Cerebellar cortex (tissue), 1 donor: ENCODE data around the gene C1QTNF8.

Experiments used
- DNase-seq: peaks from one replicate; pipeline ENCODE4 v3.0.0-alpha.2; 2015; ENCODE audit warnings: low spot score

Gene C1QTNF8

DNA sequence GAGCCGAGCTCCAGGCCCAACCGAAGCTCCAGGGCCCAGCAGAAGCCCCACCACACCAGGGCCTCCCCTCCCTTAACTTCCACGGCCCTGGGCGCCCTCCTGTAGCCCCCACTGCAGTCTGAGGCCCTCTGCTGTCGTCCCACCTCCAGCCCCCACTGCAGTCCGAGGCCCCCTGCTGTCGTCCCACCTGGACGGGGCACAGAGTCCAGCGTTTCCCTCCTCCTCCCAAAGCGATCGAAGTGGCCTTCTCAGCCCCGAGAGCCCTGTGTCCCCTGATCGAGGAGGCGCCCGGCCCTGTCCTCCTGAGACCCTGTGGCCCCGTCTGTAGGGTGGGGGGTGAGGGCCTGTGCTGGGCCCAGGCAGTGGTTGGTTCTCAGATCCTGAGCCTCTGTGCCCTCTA lies 31.1 kb upstream of the C1QTNF8 start:
- DNase-seq = no peak

DNA sequence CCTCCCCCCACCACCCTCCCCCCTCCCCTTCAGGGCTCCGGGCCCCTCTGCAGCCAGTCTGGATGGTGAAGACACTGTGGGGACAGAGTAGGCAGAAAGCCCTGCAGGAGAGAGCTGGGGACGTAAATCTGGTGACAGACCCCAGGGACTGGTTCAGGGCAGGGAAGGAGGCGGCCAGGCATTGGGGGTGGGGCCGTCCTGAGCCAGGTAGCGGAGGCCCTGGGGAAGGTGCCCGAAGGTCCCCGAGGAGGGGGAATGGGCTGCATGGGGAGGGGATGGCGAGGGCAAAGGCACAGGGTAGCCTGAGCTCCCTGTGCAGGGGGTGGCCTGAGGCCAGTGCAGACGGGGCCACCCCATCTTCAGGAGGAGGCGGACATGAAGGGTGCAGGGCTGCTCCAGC lies 30.5 kb upstream of the C1QTNF8 start:
- DNase-seq = no peak

- no peak for DNase-seq
These were observed 30.0 kb upstream of the C1QTNF8 start for GRCh38 chr16:1126044-1126443.

GRCh38 chr16:1125471-1125870 lies 29.4 kb upstream of the C1QTNF8 start:
- DNase-seq = no peak

DNA sequence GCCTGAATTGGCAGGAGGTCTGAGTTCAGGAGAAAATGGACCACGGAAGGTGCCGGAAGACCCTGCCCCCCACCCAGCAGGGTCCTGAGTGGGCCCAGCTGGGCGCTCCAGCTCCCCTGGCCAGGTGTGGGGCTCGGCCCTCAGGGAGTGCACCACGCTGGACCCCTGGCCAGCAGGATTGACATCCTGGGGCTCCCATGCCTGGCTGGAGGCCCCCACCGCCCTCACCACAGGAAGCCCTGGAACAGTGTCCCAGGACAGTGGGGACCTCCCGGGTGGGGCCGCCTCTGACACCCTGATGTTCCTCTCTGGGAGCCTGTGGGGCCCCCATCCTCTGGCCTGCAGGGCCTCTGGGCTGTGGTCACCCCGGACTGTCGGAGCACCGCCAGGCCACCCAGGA lies 28.8 kb upstream of the C1QTNF8 start:
- no peak for DNase-seq

- DNase-seq = no peak
These were observed 28.2 kb upstream of the C1QTNF8 start for GRCh38 chr16:1124291-1124690.

- DNase-seq = no peak
These were observed 27.6 kb upstream of the C1QTNF8 start for GRCh38 chr16:1123525-1124230.

- no peak for DNase-seq
These were observed 26.3 kb upstream of the C1QTNF8 start for GRCh38 chr16:1122398-1122765.

DNA sequence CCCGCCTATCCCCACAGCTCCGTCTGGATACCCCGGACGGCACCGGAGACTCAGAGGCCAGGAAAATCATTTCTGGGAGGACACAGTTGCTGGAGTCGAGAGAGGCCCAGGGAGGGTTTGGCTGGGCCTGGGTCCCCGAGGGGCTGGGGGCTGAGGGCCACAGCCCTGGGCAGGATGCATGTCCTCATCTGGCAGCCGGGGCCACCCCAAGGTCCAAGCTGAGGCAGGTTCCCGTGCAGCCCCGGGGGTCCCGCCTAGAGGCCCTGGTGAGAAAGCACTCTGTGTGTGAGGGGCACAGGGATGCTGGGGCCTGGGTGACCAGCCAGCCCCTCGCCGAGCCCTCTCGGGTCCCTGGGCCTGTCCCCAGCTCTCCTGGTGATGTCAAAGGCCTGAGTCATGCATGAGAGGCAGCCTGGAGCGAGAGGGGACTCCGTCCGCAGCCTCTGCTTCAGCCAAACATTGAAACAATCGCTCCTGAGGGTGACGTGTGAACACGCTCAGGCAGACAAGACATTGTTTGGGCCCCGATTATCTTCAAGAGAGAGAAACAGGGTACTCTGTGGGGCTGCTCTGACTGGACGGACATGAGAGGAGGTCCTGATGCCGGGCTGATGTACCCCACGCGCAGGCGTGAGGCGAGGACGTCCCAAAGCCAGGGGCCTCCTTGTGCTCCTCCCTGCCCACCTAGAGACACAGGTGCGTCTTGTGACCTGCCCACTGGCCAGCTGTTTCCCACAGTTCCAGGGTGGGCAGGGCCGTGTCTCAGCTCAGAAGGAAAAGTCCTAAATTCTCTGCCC lies 25.8 kb upstream of the C1QTNF8 start:
- DNase-seq = no peak

- no peak for DNase-seq
These were observed 25.0 kb upstream of the C1QTNF8 start for GRCh38 chr16:1121009-1121408.

DNA sequence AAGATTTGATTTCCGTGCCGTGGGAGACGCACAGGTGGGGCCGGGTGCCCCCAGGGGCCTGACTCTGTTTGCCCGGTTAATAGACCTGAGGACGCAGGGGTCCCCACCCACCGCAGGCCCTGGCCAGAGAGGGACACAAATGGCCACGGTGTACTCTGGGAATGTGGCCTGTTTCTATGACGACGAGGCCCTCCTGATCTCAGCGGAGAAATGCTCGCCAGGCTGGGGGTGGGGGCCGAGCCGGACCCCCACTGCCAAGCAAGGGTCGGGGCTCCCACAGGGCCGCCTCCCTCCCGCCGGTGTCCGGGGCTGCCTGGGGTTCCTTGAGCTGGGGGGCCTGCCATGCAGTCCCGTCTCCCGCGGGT lies 24.5 kb upstream of the C1QTNF8 start:
- DNase-seq = no peak

- no peak for DNase-seq
These were observed 23.9 kb upstream of the C1QTNF8 start for GRCh38 chr16:1119766-1120576.

DNA sequence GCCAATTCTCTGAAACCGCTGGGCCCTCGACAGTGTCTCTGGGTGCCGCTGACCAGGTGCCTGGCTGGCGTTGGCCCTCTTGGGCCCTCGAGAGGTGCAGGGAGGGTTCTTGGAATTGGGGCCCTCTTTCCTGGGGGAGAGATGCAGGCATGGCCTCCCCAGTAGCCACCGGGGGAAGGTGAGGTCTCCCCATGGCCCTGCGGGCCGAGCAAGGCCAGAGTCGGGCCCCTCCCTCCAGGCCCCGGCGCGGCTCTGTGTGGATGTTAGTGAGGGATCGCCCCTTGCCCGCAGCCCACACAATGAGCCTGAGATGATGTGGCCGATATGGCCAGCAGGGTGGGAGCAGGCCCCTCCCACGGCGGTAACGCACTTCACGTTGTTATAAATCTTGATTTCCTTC lies 23.1 kb upstream of the C1QTNF8 start:
- no peak for DNase-seq

DNA sequence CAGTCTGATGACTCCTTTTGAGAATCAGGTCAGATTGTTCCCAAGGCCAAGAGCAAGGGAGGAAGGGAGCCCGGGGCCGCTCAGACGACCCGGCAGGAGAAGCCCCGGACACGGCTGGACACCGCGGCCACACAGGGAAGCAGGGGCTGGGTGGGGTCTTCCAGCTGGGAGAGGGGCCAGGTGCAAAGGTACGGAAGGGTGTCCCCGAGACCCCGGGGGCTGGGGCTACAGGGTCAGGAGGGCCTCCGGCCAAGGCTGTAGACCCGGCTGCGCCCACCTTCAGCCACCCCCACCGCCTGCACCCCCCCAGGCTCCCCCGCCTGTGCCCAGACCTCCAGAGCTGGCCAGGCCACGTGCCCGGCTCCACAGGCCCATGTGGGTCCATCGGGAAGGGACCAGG lies 21.9 kb upstream of the C1QTNF8 start:
- no peak for DNase-seq

DNA sequence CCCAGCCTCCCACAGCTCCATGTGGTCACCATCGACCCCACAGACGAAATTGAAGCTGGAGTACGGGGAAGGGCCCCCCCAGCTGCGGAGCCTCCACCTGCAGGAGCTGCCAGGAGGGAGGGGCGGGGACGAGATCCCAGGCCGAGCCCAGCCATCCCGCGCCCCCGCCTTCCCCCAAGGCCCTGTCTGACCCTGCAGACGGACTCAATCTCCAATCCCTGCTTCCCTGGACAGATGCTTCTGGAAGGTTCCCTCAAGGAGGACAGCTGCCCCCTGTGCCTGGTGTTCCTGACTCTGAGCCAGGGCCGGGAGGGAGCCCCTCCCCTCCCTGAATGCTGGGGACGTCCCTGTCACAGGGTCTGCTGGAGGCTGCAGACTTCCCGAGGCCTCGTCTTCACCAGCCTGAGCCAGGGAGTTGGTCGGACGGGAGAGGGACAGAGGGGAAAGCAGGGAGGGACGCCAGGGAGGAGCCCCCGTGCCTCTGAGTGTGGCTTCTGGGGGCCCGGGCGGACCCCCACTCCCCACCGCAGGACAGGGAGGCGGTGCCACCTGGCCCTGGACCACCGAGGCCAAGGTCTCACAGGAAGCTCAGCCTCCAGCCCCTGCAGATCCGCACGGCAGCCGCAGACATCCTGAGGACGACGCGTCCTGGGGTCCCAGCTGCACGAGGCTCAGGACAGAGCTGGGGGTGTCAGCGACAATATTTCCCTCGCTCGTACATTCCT lies 21.3 kb upstream of the C1QTNF8 start:
- no peak for DNase-seq

- DNase-seq = no peak
These were observed 20.6 kb upstream of the C1QTNF8 start for GRCh38 chr16:1116693-1117077.

DNA sequence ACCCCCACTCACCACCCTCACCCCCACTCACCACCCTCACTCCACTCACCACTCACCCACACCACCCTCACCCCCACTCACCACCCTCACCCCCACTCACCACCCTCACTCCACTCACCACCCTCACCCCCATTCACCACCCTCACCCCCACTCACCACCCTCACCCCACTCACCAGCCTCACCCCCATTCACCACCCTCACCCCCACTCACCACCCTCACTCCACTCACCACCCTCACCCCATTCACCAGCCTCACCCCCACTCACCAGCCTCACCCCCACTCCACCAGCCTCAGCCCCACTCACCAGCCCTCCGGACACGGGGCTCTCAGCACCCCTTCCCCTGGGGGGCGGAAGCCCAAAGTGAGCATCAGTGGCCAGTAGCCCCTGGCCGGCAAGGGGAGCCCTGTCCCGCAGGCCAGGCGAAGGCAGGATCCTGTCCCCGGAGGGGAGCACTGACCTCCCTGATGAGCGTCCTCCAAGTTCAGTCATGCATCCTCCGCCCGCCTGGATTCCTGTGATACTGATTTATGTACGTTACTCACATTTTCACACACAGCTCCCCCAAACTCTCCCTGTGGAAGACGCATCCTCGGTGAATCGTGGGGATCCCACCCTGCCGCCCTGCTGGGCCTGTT lies 18.0 kb upstream of the C1QTNF8 start:
- no peak for DNase-seq

DNA sequence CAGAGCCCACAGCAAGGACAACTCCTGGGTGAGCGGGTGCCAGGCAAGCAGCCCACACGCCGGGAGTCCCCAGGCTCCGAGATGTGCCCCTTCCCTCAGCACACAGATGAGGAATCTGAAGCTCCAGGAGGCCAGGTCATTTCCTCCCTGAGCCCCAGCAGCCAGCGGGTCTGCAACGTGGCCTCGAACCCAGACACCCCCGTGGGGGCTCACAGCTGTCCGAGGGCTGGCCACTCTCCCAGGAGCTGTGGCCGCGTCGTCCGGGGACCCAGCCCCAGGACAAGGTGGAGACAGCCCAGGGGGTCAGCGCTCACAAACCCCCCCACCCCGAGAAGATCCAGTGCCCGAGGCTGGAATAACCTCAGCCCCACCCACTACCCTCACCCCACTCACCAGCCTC lies 17.4 kb upstream of the C1QTNF8 start:
- no peak for DNase-seq

- no peak for DNase-seq
These were observed 16.6 kb upstream of the C1QTNF8 start for GRCh38 chr16:1112506-1113184.

DNA sequence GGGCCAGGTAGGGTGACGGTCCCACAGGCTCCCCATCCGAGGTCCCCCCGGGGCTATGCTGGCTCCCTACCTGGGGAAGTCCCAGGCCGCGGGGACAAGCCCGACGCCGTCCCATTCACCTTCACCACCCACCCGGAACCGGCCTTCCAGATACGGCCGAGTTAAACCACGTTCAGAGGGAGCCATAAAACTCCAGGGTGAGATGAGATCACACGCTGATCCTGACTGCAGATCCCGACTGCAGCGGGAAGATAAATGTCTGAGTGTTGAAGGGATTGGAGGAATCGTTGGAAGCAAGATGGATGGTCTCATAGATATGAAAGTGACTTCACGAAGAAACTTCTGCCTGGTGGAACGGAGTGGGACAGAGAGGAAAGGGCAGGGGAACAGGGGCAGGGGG lies 13.6 kb upstream of the C1QTNF8 start:
- DNase-seq = no peak
